Fibroblast of skin of right biceps (primary cell): Measurements from ENCODE around the gene ITGA3.
A peak's percentile ranks its signal among the peaks of the same experiment; 100 is the strongest.

ENCODE experiments used
- DNase-seq: peaks from one replicate; pipeline ENCODE4 v3.0.0-alpha.2; 2013

ITGA3 gene

GRCh38 chr17:50112694-50113093, 56.8 kb downstream of the ITGA3 start:
- no peak for DNase-seq

- DNase-seq = no peak
Measured at GRCh38 chr17:50113624-50114320, 57.9 kb downstream of the ITGA3 start.

- no peak for DNase-seq
Measured at GRCh38 chr17:50114401-50114800, 58.5 kb downstream of the ITGA3 start.

DNA sequence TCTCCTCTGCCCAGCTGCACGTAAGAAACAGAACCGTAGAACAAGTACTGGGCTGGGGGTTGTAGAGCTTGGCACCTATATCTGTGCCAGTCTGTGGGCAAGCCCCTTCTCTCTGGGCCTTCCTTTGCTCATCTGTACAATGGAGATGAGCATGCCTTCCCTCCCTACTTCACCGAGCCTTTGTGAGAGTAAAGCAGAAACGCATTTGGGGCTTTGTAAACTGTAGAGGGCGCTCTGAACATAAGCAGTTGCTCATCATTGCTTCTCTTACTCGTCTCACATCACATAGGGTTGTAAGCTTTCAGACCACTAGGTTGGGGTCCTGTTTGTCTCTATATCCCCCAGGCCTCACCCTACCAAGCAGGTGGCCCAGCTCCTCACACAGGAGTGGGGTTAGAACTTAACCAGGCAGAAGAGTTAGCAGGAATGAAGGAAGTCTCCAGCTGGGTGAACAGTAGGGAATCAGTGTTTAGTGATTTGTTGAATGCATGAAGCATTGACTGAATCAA, 59.0 kb downstream of the ITGA3 start:
- peak; percentile 60 for DNase-seq

- DNase-seq = no peak
Measured at GRCh38 chr17:50115756-50116155, 59.8 kb downstream of the ITGA3 start.

- DNase-seq = peak; percentile 63
Measured at GRCh38 chr17:50117202-50118051, 61.5 kb downstream of the ITGA3 start.

- DNase-seq = no peak
Measured at GRCh38 chr17:50118076-50118827, 62.3 kb downstream of the ITGA3 start.

GRCh38 chr17:50118828-50119218, 62.9 kb downstream of the ITGA3 start:
- no peak for DNase-seq

DNA sequence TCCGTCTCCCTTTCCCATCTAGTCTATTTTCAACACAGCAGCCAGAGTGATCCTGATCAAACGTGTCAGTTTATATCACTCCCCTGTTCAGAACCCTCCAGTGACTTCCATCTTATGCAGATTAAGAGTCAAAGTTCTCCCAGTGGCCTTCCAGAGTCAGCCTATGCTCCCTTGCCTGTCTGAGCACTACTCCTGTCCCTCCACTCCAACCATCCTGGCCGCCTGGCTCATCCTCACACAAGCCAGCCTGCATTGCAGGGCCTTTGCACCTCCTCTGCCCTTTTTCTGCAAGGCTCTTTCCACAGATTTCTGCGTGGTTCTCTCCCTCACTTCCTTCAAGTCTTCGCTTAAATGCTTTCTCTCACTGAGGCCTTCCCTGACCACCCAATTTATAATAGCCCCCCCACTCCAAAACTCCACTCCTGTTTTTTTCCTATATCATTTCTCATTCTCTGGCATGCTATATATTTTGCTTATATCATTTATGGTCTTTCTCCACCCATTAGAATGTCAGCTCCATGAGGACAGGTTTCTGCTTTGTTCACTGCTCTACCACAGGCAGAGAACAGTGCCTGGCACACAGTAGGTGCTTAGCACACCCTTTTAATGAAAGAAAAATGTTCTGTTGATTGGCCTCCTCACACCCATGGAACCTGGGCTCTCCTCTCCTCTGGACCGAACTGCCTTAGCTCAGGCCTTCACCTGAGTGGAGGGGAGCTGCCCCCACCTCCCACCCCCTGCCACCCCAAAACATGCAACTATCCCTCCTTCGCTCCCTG, 64.8 kb downstream of the ITGA3 start:
- DNase-seq = no peak

GRCh38 chr17:50122945-50123344, 67.0 kb downstream of the ITGA3 start:
- DNase-seq = no peak

DNA sequence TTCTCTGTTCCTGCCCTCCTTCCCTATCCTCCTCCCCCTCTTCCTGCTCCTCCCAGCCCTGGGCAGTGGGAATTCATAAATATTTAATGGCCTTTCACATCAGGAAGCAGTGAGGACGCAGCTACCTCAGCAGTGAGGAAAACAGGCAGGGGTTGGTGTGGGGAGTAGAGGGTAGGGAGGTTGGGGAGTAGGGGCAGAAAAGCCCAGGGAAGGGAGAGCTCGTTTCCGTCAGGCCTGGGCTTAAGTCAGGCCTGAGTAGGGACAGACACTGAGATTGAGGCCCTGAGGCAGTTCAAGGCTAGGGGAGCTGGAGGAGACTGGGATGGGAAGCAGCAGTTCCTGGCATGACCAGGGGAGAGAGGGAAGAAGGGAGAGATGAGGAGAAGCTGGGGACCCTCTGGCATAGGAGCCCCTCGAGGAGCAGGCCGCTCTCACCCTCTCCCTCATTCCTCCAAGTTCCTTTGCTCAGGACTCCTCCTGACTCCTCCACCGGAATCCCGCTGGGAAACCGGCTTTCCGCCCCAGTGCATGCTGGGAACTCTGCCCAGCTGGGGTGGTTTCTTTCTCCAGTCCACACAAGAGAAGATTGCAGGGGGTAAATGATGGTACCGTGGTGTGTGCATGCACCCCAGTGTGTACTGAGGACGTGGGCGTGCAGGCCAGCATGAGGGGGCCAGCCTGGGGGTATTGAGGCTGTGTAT, 67.9 kb downstream of the ITGA3 start:
- peak; percentile 17 for DNase-seq

DNA sequence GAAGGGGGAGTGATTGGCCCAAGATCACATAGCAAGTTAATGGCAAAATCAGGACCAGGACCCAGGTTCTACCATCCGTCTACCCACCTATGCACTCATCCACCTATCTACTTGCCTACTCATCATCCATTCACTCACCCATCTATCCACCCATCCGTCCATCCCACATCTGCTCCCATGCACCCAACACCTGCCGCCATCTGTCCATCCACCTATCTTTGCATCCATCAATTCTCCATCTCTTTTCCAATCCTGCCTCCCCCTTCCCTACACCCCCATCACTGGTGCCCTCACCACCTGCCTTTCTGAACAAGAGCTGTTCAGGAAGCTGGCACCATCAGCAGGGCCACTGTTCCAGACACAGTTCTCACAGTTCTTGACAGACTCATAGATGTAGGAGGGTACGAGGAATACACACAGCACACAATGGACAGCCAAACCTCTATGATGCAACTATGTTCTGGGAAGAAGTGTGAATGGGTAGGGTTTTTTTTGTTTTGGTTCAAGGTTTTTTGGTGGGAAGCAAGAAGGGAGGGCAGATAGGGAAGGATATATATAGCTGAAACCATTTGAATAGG, 69.6 kb downstream of the ITGA3 start:
- DNase-seq = no peak

GRCh38 chr17:50127697-50128361, 71.9 kb downstream of the ITGA3 start:
- DNase-seq = no peak

GRCh38 chr17:50128441-50129352, 72.8 kb downstream of the ITGA3 start:
- peak; percentile 38 for DNase-seq

- DNase-seq = no peak
Measured at GRCh38 chr17:50129353-50129727, 73.4 kb downstream of the ITGA3 start.

- DNase-seq = peak; percentile 67
Measured at GRCh38 chr17:50129728-50130558, 74.0 kb downstream of the ITGA3 start, which contains the start of gene SAMD14. Gene SAMD14, minus strand, starts transcription at chr17:50130160. Its CDS starts 5,201 bp downstream, at chr17:50124959.

GRCh38 chr17:50130559-50131305, 74.8 kb downstream of the ITGA3 start:
- DNase-seq = no peak
